Raji (cell line): ENCODE data around the gene EMP2.

Experiments
- POLR2A ChIP-seq: IDR thresholded peaks from 2 replicates; pipeline ENCODE4 v1.6.1; 2011; ENCODE audit warnings: low read depth, low read length, control low read depth; ENCODE audit not compliant: insufficient read depth

Gene EMP2

GRCh38 chr16:10497132-10498101, 83.0 kb downstream of the EMP2 start:
- TF ChIP-seq POLR2A: no peak

- no peak for TF ChIP-seq POLR2A
Observed at GRCh38 chr16:10495031-10495345, 85.4 kb downstream of the EMP2 start.

DNA sequence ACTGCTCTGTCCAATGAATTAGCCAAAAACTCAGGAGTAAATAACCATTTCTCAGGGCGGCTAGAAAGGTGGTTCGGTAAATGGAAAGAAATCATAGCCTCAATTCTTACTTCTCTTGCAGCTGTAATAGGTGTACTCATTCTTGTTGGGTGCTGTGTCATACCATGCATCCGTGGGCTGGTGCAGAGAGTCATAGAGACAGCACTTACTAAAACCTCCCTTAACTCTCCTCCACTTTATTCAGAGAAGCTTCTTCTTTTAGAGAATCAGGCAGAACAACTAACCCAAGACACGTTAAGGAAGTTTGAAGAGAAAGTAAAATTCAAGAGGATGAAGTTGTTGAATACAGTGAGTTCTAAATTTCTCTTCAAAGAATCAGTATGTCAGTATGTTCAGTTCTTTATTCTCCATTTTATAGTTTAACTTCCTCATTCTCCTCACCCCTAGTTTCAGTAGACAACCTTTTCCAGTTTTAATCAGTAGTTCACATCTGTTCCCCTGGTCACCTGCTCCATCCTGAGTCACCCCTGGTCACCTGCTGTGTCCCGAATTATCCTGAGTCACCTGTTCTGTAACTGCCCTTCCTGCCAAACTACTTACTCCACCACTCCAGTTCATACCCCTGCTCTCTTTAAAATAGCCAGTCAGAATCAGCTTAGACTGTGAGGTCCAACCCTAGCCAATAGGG, 85.9 kb downstream of the EMP2 start:
- no peak for TF ChIP-seq POLR2A

DNA sequence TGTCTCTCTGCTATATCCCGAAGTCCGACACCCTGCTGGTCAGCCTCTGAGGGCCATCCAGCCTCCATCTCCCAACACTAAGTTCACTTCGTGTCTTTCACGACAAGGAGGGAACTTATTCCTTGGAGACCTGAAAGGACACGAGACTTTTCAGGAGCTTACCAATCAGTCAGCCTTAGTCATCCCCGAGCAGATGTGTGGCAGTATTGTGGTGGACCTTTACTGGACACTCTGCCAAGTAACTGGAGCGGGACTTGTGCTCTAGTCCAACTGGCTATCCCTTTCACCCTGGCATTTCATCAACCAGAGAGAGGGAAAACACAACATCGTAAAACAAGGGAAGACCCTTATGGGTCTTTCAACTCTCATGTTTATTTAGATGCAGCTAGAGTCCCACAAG, 87.1 kb downstream of the EMP2 start:
- no peak for TF ChIP-seq POLR2A

- TF ChIP-seq POLR2A: no peak
Observed at GRCh38 chr16:10490141-10490540, 90.3 kb downstream of the EMP2 start.

GRCh38 chr16:10485698-10486382, 94.6 kb downstream of the EMP2 start:
- no peak for TF ChIP-seq POLR2A

GRCh38 chr16:10485159-10485558, 95.2 kb downstream of the EMP2 start:
- TF ChIP-seq POLR2A: no peak

GRCh38 chr16:10480151-10480550, 100.2 kb downstream of the EMP2 start:
- no peak for TF ChIP-seq POLR2A
